PC-9 (cell line): Measurements from ENCODE around the gene PDE4D.

ENCODE experiments used
- CTCF ChIP-seq: fragments of 200-600 bp; sonication (generic); conservative IDR thresholded peaks from 2 replicates; pipeline ENCODE4 v1.6.1; 2017; ENCODE audit warnings: mixed run types, antibody characterized with exemption, mild to moderate bottlenecking, moderate library complexity
- EZH2 ChIP-seq: fragments of 200-600 bp; sonication (generic); IDR thresholded peaks from 2 replicates; pipeline ENCODE4 v1.8.0; 2017; ENCODE audit warnings: antibody characterized with exemption, low read depth

- TF ChIP-seq CTCF (no peak), EZH2 (no peak)
These were observed 333.7 kb downstream of the PDE4D start for GRCh38 chr5:59559847-59560246.
